CD4-positive, alpha-beta T cell treated with Interleukin-17A for 1 hour (primary cell): ENCODE results near the gene LRRC26.

Experiments used
- DNase-seq: peaks from one replicate; pipeline ENCODE4 v3.0.0-alpha.2; 2020

LRRC26 gene

DNA sequence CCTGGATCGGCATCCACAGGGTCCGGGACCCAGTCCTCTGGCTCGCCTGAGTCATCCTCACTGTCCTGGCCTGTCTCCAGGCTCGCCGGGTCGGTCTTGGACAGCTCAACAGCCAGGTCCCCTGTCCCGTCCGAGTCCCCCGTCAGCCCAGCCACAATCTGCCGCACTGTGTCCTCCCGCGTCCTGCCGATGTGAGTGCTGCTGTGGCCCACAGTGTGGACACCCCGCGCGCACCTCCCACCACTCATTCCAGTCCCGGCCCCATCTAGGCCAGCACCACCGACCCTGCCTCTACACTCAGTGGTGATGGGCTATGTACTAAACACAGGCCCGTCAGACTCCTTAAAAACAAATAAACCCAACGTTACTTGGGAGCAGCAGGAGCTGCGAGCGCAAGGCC is 11.8 kb upstream of the LRRC26 start:
- no peak for DNase-seq

DNA sequence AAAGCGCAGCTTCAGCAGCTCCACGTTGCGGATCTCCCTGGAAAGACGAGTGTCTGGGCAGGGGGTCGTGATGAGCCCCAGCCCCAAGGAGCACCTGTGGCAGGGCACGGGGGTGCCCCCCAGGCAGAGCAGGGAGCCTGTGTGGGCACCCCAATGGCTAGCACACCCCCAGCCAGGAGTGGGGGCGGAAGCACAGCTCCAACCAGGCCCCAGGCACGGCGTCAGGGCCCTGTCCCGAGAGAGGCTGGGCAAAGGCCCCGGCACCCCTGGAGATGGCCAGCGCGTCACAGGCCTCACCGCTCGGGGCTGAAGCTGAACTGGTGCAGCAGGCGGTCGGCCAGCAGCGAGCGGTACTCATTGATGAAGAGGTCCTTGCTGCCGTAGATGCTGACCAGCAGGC is 10.6 kb upstream of the LRRC26 start:
- no peak for DNase-seq

DNA sequence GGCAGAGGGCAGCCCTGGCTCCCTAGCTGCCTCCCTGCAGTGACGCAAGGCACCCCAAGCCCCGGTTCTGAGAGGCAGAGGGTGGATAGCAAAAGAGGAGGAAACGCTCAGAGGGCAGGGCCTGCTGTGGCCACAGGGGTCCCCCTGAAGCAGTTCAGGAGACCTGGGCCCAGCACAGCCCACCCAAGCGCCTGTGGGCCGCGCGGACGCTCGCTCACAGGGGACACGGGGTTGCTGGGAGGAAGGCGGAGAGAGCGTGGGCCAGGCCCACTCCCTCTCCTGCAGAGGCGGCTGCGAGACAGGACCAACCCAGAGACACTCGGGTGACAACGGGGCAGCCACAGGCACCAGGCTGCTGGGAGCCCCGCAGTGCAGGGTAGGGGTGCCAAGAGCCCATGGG is 9.9 kb upstream of the LRRC26 start:
- no peak for DNase-seq

DNA sequence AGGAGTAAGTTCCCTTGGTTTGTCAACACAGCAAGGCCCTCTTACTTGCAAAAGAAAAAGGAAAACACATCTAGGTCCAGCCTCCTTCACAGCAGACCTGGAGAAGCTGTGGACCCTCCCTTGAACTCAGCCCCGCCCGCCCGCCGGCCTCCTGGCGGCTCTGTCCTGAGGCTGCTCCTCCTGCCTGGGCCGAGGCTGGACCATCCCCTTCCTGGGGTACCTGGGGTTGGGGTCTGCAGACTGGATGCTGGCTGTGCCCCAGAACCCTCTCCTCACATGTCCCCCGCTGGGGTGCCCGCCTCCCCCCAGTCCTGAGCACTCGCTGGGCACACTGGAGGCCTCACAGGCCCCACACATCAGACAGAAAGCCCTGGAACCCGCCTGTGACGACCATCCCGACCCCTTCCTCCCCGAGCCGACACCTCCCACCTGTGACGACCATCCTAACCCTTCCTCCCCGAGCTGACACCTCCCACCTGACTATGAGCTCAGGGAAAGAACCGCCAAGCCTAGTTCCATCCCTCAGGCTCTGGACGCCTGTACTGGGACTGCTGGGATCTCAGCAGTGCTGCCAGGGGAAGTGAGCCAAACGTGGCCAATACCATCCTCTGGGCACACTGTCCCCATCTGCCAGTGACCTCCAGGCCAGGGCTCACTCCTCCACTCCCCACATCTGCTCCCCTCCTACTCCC is 9.2 kb upstream of the LRRC26 start:
- no peak for DNase-seq

DNA sequence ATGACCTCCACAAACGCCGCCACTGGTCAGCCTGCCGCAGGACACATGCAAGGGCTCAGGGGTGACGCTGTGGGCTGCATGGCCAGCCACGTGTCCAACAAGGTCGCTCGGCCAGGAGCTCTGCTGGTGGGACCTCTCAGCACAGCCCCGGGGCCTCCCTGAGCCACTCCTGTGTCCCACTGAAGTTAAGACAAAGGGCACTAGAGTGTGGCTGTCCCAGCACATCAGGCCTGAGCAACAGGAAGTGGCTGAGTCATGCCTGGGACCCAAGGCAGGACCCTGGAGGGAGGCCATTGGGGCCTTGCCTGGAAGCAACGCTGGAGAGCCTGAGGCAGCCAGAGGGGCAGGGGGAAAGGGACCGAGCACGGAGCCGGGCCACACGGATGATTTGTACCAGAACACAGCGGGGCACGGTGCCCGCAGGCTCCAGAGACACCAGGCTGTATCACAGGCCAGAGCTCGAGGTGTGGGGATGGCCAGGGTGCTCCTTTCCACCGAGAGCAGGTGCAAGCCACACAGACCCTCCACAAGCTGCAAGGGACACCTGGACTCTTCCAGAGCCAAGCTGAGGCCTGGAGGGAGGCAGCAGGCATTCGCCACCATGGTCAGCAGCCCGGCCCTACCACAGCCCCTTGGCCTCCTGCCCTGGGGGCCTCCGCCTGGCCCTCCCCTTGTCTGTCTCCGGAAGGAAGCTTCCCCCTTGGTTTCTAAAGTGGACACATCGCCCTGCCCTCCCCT is 8.5 kb upstream of the LRRC26 start:
- DNase-seq, result no peak

DNA sequence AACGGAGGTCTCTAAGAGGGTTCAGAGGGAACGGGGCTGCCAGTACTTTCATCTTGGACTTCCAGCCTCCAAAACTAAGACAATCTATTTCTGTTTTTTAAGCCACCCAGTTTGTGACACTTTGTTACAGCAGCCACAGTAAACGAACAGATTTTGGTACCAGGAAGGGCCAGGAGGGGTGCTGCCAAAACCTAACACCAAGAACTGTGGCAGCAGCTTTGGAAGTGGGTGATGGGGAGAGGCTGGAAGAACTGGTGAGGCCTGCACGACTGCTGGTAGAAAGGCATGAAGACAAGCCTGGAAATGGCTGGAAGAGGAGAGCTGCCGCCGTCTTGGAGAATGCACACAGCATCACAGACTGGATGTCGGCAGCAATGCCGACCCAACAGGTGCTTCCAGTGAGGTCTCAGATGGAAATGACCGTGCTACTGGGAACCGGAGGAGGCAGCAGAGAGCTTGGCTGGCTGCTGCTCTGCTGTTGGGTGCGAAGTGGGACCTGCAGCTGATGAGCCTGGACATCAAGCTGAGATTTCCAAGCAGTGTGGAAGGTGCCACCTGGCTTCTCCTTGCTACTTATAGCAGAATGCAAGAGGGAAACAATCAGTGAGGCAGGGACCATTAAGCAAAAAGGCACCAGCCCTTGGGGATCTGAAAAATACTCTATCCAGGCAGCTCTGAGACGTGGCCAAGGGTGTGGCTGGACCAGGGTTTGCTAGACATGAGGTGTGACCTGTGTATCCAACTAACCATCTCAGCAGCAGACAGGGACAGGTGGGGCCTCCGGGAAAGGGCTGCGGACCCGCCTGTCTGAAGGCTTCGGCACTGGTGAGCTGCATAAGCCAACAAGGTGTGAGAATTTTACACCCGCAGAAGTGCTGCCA is 6.7 kb upstream of the LRRC26 start:
- DNase-seq, result peak; percentile 32

DNA sequence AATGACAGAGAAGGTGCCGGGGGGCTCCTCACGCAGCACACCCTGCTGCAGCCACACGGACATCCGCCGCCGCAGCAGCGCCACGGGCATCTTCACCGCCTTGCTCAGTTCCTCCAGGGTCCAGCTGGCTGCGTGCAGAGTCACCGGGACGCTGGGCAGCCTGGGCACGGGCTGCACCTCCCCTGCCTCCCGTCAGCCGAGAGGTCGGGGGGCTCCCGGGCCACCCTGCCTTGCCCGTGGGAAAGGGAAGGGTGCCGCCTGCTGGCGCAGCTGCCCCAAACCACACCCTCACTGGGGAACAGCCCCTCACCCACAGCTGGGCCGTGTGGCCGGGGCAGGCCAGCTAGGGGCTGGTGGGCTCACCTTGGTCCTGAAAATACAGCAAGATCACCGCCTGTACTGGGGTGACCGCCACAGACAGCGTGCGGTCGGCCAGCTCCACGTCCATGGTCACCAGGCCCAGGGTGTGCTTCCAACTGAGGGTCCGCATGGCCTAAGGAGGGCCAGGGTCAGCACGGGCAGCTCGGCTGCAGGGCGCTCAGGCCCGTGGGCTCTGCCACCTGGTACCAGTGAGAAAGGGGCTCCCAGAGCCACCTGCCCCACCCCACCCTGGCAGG is 5.6 kb upstream of the LRRC26 start:
- DNase-seq, result no peak

DNA sequence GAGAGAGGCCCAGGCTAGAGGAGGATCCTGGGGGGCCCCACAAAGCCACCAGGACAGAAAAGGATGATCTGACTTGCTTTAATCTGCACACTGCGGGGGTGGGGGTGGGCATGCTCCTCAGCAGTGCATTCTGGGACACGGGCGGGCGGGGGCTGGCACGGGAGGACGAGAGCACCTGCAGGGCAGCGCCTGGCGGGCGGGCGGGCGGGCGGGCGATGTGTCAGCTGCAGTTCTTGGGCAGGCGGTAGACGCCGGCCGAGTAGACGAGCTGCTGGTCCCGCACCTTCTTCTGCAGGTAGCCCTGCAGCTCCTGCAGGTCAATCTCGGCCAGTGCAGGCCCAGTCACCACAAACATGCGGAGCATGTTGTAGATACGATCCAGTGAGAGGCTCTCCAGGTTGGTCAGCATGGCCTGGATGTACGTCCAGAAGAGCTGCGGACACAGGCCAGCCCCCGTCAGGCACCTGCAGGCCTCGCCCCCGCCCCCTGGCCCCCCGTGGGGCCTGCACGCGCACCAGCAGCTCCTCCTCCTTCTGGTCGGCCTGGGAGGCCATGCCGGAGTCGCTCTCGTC is 5.0 kb upstream of the LRRC26 start:
- no peak for DNase-seq

DNA sequence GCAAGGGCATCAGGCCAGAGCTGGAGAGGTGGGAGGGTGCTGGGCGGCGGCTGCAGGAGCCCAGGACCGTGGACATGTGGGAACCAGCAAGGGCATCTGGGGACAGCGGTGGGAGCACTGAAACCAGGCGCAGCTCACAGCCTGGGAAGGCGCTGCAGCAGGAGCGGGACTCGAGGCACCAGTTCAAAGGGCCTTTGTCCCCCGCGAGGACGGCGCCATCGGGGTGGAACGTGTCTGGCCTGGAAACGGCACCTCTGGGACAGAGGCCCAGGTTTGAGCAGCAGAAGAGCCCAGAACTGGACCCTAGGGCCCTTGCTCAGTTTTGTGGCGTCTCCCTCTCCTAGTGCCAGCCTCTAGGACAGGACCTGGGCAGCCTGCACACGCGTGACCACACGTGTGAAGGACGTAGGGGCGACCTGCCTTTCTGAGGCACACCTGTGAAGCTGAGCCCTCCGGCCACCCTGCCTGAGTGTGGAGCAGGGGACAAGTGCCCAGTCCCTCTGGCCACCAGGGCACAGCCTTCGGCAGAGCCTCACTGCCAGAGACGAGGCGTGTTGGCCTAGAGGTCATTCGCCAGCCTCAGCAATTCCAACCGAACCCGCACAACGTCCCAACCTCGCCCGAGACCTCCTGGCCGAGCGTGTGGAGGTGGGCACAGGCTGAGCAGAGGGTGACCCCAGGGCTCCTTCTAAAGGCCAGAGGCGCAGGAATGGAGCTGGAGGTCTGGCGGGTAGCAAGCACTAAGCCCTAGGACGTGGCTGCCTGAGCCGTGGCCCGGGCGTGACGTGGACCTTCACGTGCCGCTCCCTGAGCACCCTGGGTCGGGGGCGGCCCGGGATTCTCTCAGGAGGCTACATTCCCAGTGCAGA is 4.2 kb upstream of the LRRC26 start:
- no peak for DNase-seq

DNA sequence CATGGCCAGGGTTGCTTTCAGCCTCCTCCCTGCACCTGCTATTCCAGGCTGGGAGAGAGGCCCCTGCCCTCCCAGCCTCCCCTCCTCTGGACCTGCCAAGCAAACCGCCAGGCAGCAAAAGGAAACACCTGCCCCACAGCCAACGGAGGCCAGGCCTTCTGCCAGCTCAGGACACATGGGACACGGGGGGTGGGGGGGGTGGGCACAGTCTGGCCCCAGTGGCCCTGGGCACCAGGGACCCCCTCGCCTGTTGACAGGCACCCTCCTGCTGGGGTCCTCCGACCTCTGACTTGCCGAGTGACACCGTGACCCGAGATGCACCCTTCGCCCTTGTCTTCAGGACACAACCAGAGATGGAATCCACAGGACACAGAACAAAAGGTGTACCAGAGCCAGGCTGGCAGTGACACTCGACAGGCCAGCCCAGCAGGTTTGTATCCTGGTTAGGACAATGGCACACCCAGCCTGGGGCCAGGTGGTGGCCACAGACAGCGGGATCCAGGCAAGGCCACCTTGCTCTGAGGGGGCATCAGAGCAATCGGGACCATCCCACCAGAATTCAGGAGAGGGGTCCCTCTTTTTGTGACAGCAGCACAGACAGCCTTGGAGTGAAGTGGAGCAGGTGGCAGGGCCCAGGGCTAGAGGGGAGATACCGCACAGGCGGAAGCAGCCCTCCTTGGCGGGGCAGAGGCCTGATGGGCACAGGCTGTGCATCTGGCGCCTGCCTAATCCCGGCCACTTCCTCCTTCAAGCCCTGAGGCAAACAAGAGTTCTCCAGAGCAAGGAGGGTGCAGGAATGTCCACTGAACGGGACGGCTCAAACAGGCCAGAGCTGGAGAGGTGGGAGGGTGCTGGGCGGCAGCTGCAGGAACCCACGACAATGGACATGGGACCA is 3.3 kb upstream of the LRRC26 start:
- DNase-seq, result no peak

DNA sequence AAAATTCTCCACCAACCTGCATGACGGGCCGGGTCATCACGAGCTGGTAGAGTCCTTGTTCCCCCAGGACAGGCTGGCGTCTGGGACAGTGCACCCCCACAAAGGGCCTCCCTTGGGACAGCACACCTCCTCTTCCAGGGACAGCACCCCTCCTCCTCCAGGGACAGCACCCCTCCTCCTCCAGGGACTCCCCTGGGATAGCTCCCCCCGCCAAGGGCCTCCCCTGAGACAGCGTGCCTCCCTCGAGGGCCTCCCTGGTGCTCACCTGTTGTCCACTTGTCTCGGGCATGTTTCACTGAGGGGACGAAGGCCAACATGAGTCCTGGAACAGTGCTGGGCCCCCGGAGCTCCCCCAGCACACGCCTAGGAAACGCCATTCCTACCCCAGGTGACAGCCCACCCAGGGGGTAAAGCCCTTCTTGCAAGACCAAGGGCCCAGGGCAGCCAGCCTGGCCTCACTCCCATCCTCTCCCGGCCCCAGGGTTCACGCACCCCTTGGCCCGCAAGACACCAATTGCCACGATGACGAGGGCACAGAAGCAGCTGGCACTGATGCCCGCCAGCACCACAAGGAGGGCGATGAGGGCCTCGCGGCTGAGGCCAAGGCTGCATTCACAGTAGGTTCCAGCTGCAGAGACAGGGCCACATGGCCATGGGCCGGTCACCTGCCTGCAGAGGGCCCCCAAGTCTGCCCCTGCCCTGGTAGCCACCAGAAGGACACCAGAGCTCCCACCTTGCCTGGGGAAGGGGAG is 1.5 kb upstream of the LRRC26 start:
- DNase-seq, result no peak

DNA sequence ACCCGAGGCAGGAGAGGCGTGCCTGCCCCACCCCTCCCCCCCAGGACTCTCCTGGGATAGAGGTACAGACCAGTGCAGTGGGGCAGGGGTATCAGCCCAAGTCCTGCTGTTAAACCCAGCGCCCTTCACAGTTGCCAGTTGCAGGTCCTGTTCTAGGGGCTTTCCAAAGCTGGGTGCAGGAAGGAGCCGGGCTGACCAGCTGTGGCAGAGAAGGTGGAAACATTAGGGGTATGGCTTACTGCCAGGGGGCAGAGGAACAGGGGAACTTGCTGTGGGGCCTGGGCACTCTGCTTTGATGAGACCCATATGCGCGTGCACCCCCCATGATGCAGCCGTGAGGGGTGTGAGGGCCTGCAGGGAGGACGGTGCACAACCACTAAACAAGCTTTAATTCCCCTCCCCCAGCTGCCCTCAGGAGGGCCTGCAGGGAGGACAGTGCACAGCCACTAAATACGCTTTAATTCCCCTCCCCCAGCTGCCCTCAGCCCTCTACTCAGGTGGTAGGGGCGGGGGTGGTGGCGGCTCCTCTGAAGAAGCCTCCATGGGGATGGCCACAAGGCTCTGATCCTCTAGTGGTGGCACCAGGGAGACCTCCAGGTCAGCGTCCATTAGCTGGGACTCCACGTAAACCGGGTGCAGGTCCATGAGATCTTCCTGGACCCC is 766 bp upstream of the LRRC26 start:
- DNase-seq, result no peak

DNA sequence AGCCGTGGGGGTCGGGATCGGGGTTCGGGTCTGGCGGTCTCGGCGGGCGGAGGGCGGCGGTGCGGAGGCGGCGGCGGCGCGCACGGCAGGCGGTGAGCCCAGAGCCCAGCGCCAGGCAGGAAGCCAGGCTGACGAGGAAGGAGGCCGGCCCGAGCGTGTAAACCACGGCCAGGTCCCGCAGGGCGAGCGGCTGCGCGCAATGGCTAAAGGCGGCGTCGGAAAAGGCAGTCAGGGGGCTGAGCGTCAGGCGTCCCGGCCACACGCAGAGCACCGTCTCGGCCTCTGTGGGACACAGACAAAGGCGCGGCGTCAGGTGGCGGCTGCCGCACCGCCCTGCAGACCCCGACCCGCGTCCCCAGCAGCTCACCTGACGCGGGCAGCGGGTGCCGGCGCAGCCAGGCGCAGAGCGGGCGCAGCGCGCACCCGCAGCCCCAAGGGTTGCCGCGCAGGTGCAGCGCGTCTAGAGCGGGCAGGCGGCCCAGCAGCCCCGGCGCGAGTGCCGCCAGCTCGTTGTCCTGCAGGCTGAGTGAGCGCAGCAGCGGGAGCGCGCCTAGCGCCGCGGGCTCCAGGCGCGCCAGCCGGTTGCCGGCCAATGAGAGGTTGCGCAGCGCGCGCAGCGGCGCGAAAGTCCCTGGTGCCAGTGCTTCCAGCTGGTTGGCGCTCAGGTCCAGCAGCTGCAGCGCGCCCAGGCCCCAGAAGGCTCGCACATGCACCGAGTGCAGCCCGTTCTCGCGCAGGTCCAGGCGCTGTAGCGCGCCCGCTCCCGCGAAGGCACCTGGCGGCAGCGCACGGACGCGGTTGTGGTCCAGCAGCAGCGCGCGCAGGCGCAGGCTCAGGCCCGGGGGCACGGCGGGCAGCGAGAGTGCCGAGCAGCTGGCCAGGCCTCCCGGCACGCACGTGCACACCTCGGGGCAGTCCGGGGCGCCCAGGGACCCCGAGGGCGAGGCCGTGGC is 671 bp downstream of the LRRC26 start:
- no peak for DNase-seq

DNA sequence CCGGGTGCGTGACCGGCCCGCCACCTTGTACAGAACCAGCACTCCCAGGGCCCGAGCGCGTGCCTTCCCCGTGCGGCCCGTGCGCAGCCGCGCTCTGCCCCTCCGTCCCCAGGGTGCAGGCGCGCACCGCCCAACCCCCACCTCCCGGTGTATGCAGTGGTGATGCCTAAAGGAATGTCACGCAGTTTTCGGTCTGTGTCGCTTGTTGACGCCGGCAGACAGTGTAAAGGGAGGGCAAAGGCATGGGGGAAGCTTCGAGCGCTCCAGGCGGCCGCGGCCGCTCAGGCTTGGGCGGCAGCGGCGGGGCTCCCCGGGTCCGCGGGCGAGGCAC is 1.3 kb downstream of the LRRC26 start:
- no peak for DNase-seq

DNA sequence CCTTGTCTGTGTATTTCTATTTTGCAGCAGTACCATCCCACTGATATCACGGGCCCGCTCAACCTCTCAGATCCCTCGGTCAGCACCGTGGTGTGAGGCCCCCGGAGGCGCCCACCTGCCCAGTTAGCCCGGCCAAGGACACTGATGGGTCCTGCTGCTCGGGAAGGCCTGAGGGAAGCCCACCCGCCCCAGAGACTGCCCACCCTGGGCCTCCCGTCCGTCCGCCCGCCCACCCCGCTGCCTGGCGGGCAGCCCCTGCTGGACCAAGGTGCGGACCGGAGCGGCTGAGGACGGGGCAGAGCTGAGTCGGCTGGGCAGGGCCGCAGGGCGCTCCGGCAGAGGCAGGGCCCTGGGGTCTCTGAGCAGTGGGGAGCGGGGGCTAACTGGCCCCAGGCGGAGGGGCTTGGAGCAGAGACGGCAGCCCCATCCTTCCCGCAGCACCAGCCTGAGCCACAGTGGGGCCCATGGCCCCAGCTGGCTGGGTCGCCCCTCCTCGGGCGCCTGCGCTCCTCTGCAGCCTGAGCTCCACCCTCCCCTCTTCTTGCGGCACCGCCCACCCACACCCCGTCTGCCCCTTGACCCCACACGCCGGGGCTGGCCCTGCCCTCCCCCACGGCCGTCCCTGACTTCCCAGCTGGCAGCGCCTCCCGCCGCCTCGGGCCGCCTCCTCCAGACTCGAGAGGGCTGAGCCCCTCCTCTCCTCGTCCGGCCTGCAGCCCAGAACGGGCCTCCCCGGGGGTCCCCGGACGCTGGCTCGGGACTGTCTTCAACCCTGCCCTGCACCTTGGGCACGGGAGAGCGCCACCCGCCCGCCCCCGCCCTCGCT is 1.9 kb downstream of the LRRC26 start:
- DNase-seq, result no peak

DNA sequence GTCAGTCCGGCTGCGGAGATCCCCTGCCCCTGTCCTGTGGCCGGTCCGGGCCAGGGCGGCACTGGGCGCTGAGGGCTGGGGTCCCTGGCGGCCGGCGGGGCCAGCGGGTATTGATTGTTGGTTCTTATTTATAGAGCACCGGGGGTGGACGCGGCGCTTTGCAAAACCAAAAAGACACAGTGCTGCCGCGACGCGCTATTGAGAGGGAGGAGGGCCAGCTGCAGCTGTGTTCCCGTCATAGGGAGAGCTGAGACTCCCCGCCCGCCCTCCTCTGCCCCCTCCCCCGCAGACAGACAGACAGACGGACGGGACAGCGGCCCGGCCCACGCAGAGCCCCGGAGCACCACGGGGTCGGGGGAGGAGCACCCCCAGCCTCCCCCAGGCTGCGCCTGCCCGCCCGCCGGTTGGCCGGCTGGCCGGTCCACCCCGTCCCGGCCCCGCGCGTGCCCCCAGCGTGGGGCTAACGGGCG is 2.5 kb downstream of the LRRC26 start:
- no peak for DNase-seq
